HUES64 (cell line): Measurements from ENCODE around the gene TPRX1.
A peak's percentile ranks its signal among the peaks of the same experiment; 100 is the strongest.
"Not testable (repeated sequence)": the region's sequence is repeated elsewhere in the genome, so short reads cannot be mapped to it uniquely, and the experiment has no call there.

ENCODE experiments used
- H3K27ac ChIP-seq: 2 replicates; pipeline ENCODE4 v1.7.0; 2013; ENCODE audit warnings: low read depth, low read length, inconsistent platforms
- H3K27me3 ChIP-seq: 2 replicates; pipeline ENCODE4 v1.6.1; 2013; ENCODE audit warnings: mild to moderate bottlenecking, low read length; ENCODE audit not compliant: insufficient read depth
- H3K36me3 ChIP-seq: 2 replicates; pipeline ENCODE4 v1.6.1; 2013; ENCODE audit warnings: mild to moderate bottlenecking, low read length; ENCODE audit not compliant: insufficient read depth
- H3K4me1 ChIP-seq: 2 replicates; pipeline ENCODE4 v1.6.1; 2013; ENCODE audit warnings: mild to moderate bottlenecking, low read length, moderate library complexity; ENCODE audit not compliant: insufficient read depth
- H3K4me3 ChIP-seq: 2 replicates; pipeline ENCODE4 v1.5.1; 2013; ENCODE audit warnings: mild to moderate bottlenecking, low read length, moderate library complexity
- H3K9ac ChIP-seq: 2 replicates; pipeline ENCODE4 v1.6.1; 2013; ENCODE audit warnings: mild to moderate bottlenecking, low read depth, low read length
- H3K9me3 ChIP-seq: 2 replicates; pipeline ENCODE4 v1.6.1; 2013; ENCODE audit warnings: low read depth, low read length; ENCODE audit not compliant: insufficient read depth
- WGBS: fragments of 150-250, 120-280 bp; methylation state at CpG from one replicate; pipeline ENCODE4 v1.1.7; 2013; ENCODE audit warnings: missing lambda C conversion rate; 5-methylcytosine and 5-hydroxymethylcytosine counted together

The TPRX1 gene

GRCh38 chr19:47781590-47782262 lies 22.6 kb downstream of the TPRX1 start:
- Histone ChIP-seq H3K4me1 (no peaks in the 10 kb centered on the region; the same call in 1 of the 2 replicates), H3K27ac (no peak overlapping the region), H3K9ac (no peak overlapping the region), H3K27me3 (no peaks in the 10 kb centered on the region), H3K4me3 (no peak overlapping the region), H3K9me3 (no peaks in the 10 kb centered on the region), H3K36me3 (peaks cover 50% of the 10 kb centered on the region)
- WGBS = 94% methylated on average over 9 of the region's 9 CpGs

- WGBS = 84% methylated on average over 6 of the region's 9 CpGs
- Histone ChIP-seq H3K4me1 (peaks cover 4% of the 10 kb centered on the region; the same call in 1 of the 2 replicates), H3K4me3 (peak overlapping the region; percentile 76; the same call in 1 of the 2 replicates), H3K27ac (no peak overlapping the region), H3K36me3 (peaks cover 42% of the 10 kb centered on the region), H3K9ac (0 out of 2 replicates have a peak overlapping the region, but pooled peaks have one; percentile 33), H3K9me3 (no peaks in the 10 kb centered on the region), H3K27me3 (no peaks in the 10 kb centered on the region)
These were observed 24.2 kb downstream of the TPRX1 start for GRCh38 chr19:47780215-47780551.

- no peak overlapping the region for H3K27ac ChIP-seq
- H3K4me3 ChIP-seq = peak overlapping the region; percentile 76
- WGBS = 81% methylated on average over 24 of the region's 24 CpGs
These were observed 24.7 kb downstream of the TPRX1 start for GRCh38 chr19:47779524-47780214.

GRCh38 chr19:47778954-47779351 lies 25.4 kb downstream of the TPRX1 start:
- Histone ChIP-seq H3K4me3 (peak overlapping the region; percentile 76), H3K27ac (peak overlapping the region; percentile 100), H3K4me1 (peaks cover 4% of the 10 kb centered on the region; the same call in 1 of the 2 replicates), H3K9ac (peak overlapping the region; percentile 100), H3K9me3 (no peaks in the 10 kb centered on the region), H3K36me3 (peaks cover 30% of the 10 kb centered on the region), H3K27me3 (no peaks in the 10 kb centered on the region)
- WGBS = 3% methylated on average over 20 of the region's 20 CpGs

More at GRCh38 chr19:47779524-47780214, 24.7 kb downstream of the TPRX1 start:
- H3K4me1 ChIP-seq = peaks cover 4% of the 10 kb centered on the region; the same call in 1 of the 2 replicates
- peak overlapping the region; percentile 100 for H3K9ac ChIP-seq
- H3K36me3 ChIP-seq = peaks cover 37% of the 10 kb centered on the region
- H3K9me3 ChIP-seq = no peaks in the 10 kb centered on the region
- H3K27me3 ChIP-seq = no peaks in the 10 kb centered on the region

- no peaks in the 10 kb centered on the region for H3K27me3 ChIP-seq
- under 1% methylated on average over 65 of the region's 65 CpGs for WGBS
- H3K4me1 ChIP-seq = peaks cover 4% of the 10 kb centered on the region; the same call in 1 of the 2 replicates
- peak within 1 kb of the TSS; percentile 100 for H3K27ac ChIP-seq
- H3K4me3 ChIP-seq = peak within 1 kb of the TSS; percentile 76
- no peaks in the 10 kb centered on the region for H3K9me3 ChIP-seq
- peaks cover 24% of the 10 kb centered on the region for H3K36me3 ChIP-seq
- peak within 1 kb of the TSS; percentile 100 for H3K9ac ChIP-seq
These were observed 26.1 kb downstream of the TPRX1 start, which contains the start of gene SELENOW for GRCh38 chr19:47778049-47778953. SELENOW (plus strand) TSS chr19:47778703; CDS start chr19:47778786, 83 bp downstream.

- not testable (repeated sequence) for H3K4me1 ChIP-seq, H3K27ac ChIP-seq, H3K27me3 ChIP-seq, H3K9me3 ChIP-seq
- peak overlapping the region; percentile 76 for H3K4me3 ChIP-seq
- WGBS = 81% methylated on average over 18 of the region's 23 CpGs
- peak overlapping the region; percentile 100 for H3K9ac ChIP-seq
- peaks cover 18% of the 10 kb centered on the region for H3K36me3 ChIP-seq
These were observed 26.9 kb downstream of the TPRX1 start for GRCh38 chr19:47777245-47778048.

- Histone ChIP-seq H3K9ac (no peak overlapping the region), H3K27me3 (no peaks in the 10 kb centered on the region), H3K9me3 (no peaks in the 10 kb centered on the region), H3K4me1 (peaks cover 4% of the 10 kb centered on the region; the same call in 1 of the 2 replicates), H3K27ac (peak overlapping the region; percentile 9; the same call in 1 of the 2 replicates), H3K36me3 (peaks cover 10% of the 10 kb centered on the region), H3K4me3 (no peak overlapping the region)
- WGBS = 70% methylated on average over 4 of the region's 4 CpGs
These were observed 27.8 kb downstream of the TPRX1 start for GRCh38 chr19:47776568-47776967.

GRCh38 chr19:47771291-47771690 lies 33.1 kb downstream of the TPRX1 start:
- not testable (repeated sequence) for H3K27me3 ChIP-seq, H3K4me3 ChIP-seq, H3K27ac ChIP-seq, H3K36me3 ChIP-seq, H3K9me3 ChIP-seq, H3K9ac ChIP-seq
- 91% methylated on average over 6 of the region's 6 CpGs for WGBS
- H3K4me1 ChIP-seq = peaks cover 10% of the 10 kb centered on the region

GRCh38 chr19:47769534-47769933 lies 34.8 kb downstream of the TPRX1 start:
- no peaks in the 10 kb centered on the region for H3K36me3 ChIP-seq
- WGBS = 77% methylated on average over 3 of the region's 3 CpGs
- H3K27ac ChIP-seq = no peak overlapping the region
- H3K4me3 ChIP-seq = no peak overlapping the region
- H3K27me3 ChIP-seq = no peaks in the 10 kb centered on the region
- H3K9me3 ChIP-seq = no peaks in the 10 kb centered on the region
- H3K9ac ChIP-seq = no peak overlapping the region
- peaks cover 10% of the 10 kb centered on the region for H3K4me1 ChIP-seq

GRCh38 chr19:47768604-47769003 lies 35.7 kb downstream of the TPRX1 start:
- Histone ChIP-seq H3K9me3 (no peaks in the 10 kb centered on the region), H3K4me3 (no peak overlapping the region), H3K27me3 (no peaks in the 10 kb centered on the region), H3K27ac (no peak overlapping the region), H3K36me3 (no peaks in the 10 kb centered on the region), H3K4me1 (peaks cover 10% of the 10 kb centered on the region), H3K9ac (no peak overlapping the region)
- 81% methylated on average over 2 of the region's 2 CpGs for WGBS
